A673 (cell line): ENCODE data around the gene IMMP2L. TPM values are rescaled to one million over a fixed set of nuclear protein-coding genes. Genes with fewer than 3 reads are reported as not detected.

ENCODE experiments used
- BruUV-seq: library from RNA; stranded (reverse); fragments of 400-500 nt; replicated peaks from 2 replicates; lab custom pipeline; 2021; lab: Mats Ljungman, UMichigan
- CTCF ChIA-PET: fragments of 300-600 bp; sonication (Branson Sonifier 250); formaldehyde crosslinking; loops from one replicate; lab custom pipeline; 2022; ENCODE audit warnings: antibody characterized with exemption; lab: Charles Lee
- POLR2A ChIA-PET: fragments of 300-600 bp; sonication (Branson Sonifier 250); formaldehyde crosslinking; loops from one replicate; lab custom pipeline; 2022; ENCODE audit warnings: antibody characterized with exemption; ENCODE audit not compliant: low non-redundant PET; lab: Charles Lee
- DNase-seq: peaks from one replicate; pipeline ENCODE4 v3.0.0-alpha.2; 2015; ENCODE audit warnings: low spot score
- H3K27ac ChIP-seq: fragments of 200-600 bp; sonication (generic); 2 replicates; pipeline ENCODE4 v1.5.1; 2016; ENCODE audit warnings: mixed run types, low read depth, mild to moderate bottlenecking, mixed read lengths, antibody characterized with exemption, low read length; ENCODE audit not compliant: poor library complexity, severe bottlenecking
- H3K27me3 ChIP-seq: fragments of 200-600 bp; sonication (generic); replicated peaks from 2 replicates; pipeline ENCODE4 v1.6.1; 2017; ENCODE audit warnings: mixed run types, low read depth, mild to moderate bottlenecking, mixed read lengths, antibody characterized with exemption, low read length; ENCODE audit not compliant: insufficient read depth, poor library complexity
- H3K36me3 ChIP-seq: fragments of 200-600 bp; sonication (generic); 2 replicates; pipeline ENCODE4 v1.6.1; 2016; ENCODE audit warnings: mixed run types, mild to moderate bottlenecking, mixed read lengths, antibody characterized with exemption, low read length; ENCODE audit not compliant: insufficient read depth, poor library complexity, severe bottlenecking
- H3K4me1 ChIP-seq: fragments of 200-600 bp; sonication (generic); 2 replicates; pipeline ENCODE4 v1.6.1; 2017; ENCODE audit warnings: mixed run types, mild to moderate bottlenecking, mixed read lengths, antibody characterized with exemption, low read length; ENCODE audit not compliant: insufficient read depth, poor library complexity, severe bottlenecking
- H3K4me3 ChIP-seq: fragments of 200-600 bp; sonication (generic); 2 replicates; pipeline ENCODE4 v1.5.1; 2016; ENCODE audit warnings: low read depth, mixed run types, mild to moderate bottlenecking, mixed read lengths, low read length; ENCODE audit not compliant: poor library complexity, severe bottlenecking
- H3K9me3 ChIP-seq: fragments of 200-600 bp; sonication (generic); 2 replicates; pipeline ENCODE4 v1.6.1; 2016; ENCODE audit warnings: mixed run types, low read depth, mild to moderate bottlenecking, mixed read lengths, antibody characterized with exemption, low read length; ENCODE audit not compliant: poor library complexity, severe bottlenecking
- CTCF ChIP-seq: fragments of 300-800, 200-600 bp; sonication (generic); conservative IDR thresholded peaks from 2 replicates; pipeline ENCODE4 v1.5.1; 2017; ENCODE audit warnings: low read depth, mild to moderate bottlenecking, antibody characterized with exemption, low read length, moderate library complexity, mixed read lengths
- EZH2 ChIP-seq: fragments of 200-600 bp; sonication (generic); IDR thresholded peaks from 2 replicates; pipeline ENCODE4 v1.6.1; 2017; ENCODE audit warnings: borderline replicate concordance, low read depth, mild to moderate bottlenecking, mixed read lengths, antibody characterized with exemption, low read length; ENCODE audit not compliant: poor library complexity, severe bottlenecking
- intact Hi-C: fragments of 100-400 bp; cut with micrococcal nuclease; formaldehyde crosslinking; loops from one replicate; pipeline ENCODE4 v1.10.0; 2022; ENCODE audit not compliant: unreplicated experiment
- total RNA-seq: library from RNA; stranded (reverse); gene quantifications from 2 replicates; pipeline ENCODE4 v1.2.3, GENCODE V29; 2021

The IMMP2L gene
- total RNA-seq, 1 experiment from 2014 or later: 10.0 TPM

GRCh38 chr7:111594602-111595001 is 32.3 kb upstream of the IMMP2L start:
- no peaks in the 10 kb centered on the region for H3K27me3 ChIP-seq
- no peak overlapping the region for H3K4me3 ChIP-seq
- ChIA-PET CTCF (no interaction called here), POLR2A (no interaction called here)
- H3K27ac ChIP-seq: no peak overlapping the region
- TF ChIP-seq CTCF (no peak), EZH2 (no peak)
- peaks cover 12% of the 10 kb centered on the region for H3K4me1 ChIP-seq
- no peaks in the 10 kb centered on the region for H3K36me3 ChIP-seq
- no peaks in the 10 kb centered on the region for H3K9me3 ChIP-seq
- intact Hi-C loops: no loop called here
- peak; percentile 8 for DNase-seq
- no TSS peak for BruUV-seq

GRCh38 chr7:111593343-111593742 is 31.1 kb upstream of the IMMP2L start:
- BruUV-seq: no TSS peak
- intact Hi-C loops: no loop called here

GRCh38 chr7:111588065-111588433 is 25.8 kb upstream of the IMMP2L start:
- ChIA-PET CTCF (no interaction called here), POLR2A (no interaction called here)
- peaks cover 4% of the 10 kb centered on the region for H3K4me1 ChIP-seq
- no peaks in the 10 kb centered on the region for H3K36me3 ChIP-seq
- no peaks in the 10 kb centered on the region for H3K9me3 ChIP-seq
- no peak overlapping the region for H3K4me3 ChIP-seq
- H3K27ac ChIP-seq: no peak overlapping the region
- intact Hi-C loops: no loop called here
- no peak for DNase-seq
- TF ChIP-seq EZH2 (no peak), CTCF (no peak)
- BruUV-seq: no TSS peak
- no peaks in the 10 kb centered on the region for H3K27me3 ChIP-seq

More at GRCh38 chr7:111593343-111593742, 31.1 kb upstream of the IMMP2L start:
- Histone ChIP-seq H3K36me3 (no peaks in the 10 kb centered on the region), H3K4me1 (peaks cover 12% of the 10 kb centered on the region), H3K4me3 (no peak overlapping the region), H3K27me3 (no peaks in the 10 kb centered on the region), H3K27ac (no peak overlapping the region), H3K9me3 (no peaks in the 10 kb centered on the region)
- ChIA-PET POLR2A (no interaction called here), CTCF (no interaction called here)
- DNase-seq: peak; percentile 17
- no peak for TF ChIP-seq CTCF
- TF ChIP-seq EZH2: no peak
